LNCaP clone FGC (cell line): ENCODE results near the gene SUPT7L.

Experiments used
- DNase-seq: peaks from one replicate; pipeline ENCODE4 v3.0.0-alpha.2; 2011; ENCODE audit warnings: low read depth
- H3K4me3 ChIP-seq: 2 replicates; pipeline ENCODE4 v1.5.1; 2011; ENCODE audit warnings: mild to moderate bottlenecking, low read depth, low read length, control low read depth
- TF ChIP-seq, protein P1 (sequence below): IDR thresholded peaks from 2 replicates; pipeline ENCODE4 v1.5.1; 2012; ENCODE audit warnings: mild to moderate bottlenecking; ENCODE audit not compliant: control insufficient read depth, insufficient read depth; ENCODE audit errors: extremely low read depth

SUPT7L gene

DNA sequence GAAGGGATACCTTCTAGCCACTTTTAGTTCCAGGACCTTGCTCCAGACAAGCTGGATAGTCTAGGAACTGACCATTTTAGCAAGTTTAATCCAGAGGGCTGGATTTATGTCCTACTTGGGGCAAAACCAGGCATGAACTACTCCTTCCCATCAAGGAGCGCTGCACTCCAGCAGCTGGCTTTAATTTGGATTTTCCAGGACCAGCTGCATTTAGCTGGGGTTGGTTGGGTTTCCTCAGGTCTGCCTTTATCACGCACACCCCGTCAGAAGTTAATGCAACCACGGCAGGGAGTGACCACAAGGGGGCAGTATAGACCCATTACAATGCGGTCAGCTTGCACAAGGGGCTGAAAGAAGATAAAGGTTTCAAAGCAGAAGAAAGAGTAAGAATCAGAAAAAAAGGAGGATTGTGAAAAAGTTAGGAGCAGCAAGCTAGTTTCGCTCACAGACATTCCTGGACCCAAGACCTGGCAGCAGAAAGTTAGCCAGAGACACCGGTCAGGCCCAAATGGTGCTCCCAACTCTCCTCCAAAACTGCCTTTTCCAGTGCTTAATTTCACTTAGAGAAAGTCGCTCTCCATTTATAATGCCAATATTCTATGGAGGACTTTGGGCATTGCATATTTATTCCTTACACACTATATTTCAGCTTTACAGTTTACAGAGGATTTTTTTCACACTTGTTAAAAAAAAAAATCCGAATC, 40.4 kb upstream of the SUPT7L start:
- H3K4me3 ChIP-seq = no peak overlapping the region
- no peak for DNase-seq
- TF ChIP-seq, protein P1, sequence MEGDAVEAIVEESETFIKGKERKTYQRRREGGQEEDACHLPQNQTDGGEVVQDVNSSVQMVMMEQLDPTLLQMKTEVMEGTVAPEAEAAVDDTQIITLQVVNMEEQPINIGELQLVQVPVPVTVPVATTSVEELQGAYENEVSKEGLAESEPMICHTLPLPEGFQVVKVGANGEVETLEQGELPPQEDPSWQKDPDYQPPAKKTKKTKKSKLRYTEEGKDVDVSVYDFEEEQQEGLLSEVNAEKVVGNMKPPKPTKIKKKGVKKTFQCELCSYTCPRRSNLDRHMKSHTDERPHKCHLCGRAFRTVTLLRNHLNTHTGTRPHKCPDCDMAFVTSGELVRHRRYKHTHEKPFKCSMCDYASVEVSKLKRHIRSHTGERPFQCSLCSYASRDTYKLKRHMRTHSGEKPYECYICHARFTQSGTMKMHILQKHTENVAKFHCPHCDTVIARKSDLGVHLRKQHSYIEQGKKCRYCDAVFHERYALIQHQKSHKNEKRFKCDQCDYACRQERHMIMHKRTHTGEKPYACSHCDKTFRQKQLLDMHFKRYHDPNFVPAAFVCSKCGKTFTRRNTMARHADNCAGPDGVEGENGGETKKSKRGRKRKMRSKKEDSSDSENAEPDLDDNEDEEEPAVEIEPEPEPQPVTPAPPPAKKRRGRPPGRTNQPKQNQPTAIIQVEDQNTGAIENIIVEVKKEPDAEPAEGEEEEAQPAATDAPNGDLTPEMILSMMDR = peak; percentile 86

DNA sequence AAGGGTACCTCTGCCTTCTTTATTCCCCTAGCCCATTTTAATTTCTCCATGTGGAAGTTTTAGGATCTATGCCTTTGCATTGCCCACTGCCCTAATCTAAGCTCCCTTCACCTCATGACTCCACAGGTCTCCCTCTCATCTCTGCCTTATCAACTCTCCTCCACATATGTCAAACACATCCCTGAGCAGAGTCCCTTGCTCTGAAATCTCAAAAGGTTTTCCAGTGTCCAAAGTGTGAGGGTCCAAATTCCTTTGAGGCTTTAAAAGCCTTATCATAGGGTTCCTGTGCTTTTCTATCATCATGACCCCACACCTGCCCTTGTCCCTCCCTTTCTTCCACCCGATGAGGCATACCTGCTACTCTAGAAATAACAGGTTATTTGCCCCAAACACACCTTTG, 38.9 kb upstream of the SUPT7L start:
- TF ChIP-seq, protein P1 = no peak
- no peak overlapping the region for H3K4me3 ChIP-seq
- DNase-seq = no peak

DNA sequence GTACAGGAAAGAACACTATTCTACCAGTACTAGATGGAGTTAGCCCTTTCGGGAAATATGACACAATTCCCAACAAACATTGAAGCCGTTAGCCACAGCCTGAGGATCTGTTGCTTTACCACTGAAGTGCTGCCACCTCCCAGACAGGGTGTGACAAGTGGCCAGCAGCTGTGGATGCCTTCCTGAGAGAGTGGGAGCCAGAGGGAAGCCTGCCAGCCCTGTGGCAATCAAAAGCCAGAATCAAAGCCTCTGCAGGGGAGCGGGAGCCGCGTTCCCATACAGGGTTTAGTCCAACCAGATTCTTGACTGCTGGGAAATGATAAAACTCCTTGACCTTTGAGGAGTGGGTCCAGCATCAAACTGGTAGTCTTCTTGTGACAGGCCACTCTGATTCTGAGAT, 38.3 kb upstream of the SUPT7L start:
- TF ChIP-seq, protein P1 = no peak
- no peak overlapping the region for H3K4me3 ChIP-seq
- no peak for DNase-seq

DNA sequence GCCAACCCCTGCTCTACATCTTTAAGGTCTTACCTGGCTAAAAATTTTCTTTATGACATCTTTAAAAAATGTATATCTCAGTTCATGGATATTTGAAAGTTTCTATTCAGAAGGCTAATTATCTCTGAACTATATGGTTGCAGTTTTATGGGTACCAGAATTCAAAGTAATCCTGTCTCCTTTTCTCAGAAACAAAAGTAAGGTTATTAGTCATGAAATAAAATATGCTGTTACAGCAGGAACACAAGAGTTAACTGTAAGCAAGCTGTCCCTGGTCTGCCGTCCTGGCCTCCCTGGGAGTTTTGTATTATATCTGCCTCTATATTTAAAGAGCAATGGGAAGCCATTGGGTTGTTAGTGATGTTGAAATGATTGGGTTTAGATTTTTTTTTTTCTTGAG, 34.2 kb upstream of the SUPT7L start:
- TF ChIP-seq, protein P1 = no peak
- no peak overlapping the region for H3K4me3 ChIP-seq
- no peak for DNase-seq

DNA sequence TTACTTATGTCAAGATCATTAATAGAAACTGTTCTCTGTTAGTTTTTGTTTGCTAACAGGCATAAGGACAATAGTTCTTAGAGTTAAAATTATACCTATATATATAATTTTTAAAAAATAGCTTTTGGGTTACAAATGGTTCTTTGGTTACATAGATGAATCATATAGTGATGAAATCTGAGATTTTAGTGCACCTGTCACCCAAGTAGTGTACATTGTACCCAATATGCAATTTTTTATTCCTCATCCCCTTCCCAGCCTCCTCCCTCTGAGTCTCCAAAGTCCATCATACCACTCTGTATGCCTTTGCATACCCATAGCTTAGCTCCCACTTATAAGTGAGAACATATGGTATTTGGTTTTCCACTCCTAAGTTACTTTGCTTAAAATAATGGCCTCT, 26.6 kb upstream of the SUPT7L start:
- no peak overlapping the region for H3K4me3 ChIP-seq
- TF ChIP-seq, protein P1 = no peak
- no peak for DNase-seq

DNA sequence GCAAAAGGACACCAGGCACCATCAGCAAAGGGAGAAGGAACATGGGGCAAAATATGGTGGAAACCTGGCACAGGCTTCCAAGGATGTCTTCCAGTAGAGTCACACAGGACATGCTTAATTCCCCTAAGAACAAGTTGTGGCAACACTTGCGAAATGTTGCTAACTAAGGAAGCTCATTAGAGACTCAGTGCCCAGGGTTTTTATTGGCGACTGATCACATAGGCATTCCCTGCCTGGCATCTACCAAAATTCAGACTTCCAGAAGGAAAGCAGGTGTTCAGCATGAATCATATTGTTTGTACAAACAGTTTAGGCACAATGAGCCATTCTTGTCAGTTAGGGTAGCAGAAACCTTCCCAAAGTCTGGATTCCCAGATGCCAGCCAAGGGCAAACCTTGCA, 26.0 kb upstream of the SUPT7L start:
- TF ChIP-seq, protein P1 = no peak
- no peak overlapping the region for H3K4me3 ChIP-seq
- no peak for DNase-seq

DNA sequence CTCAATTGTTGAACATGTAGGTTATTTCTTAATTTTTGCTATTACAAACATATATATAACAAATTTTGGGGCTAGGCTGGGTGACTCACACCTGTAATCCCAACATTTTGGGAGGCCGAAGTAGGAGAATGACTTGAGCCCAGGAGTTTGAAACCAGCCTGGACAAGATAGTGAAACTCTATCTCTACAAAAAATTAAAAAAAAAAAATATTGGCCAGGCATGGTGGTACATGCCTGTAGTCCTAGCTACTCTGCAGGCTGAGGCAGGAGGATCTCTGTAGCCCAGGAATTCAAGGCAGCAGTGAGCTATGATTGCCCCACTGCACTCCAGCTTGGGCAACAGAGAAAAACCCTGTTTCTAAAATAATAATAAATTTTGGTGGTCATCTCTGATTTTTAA, 23.8 kb upstream of the SUPT7L start:
- no peak overlapping the region for H3K4me3 ChIP-seq
- DNase-seq = no peak
- TF ChIP-seq, protein P1 = no peak
